ENCODE data around the gene MKI67. TPM values are rescaled to one million over a fixed set of nuclear protein-coding genes. Genes with fewer than 3 reads are reported as not detected.

MKI67 gene
- total and polyA plus RNA-seq, 10 of the 15 experiments (the other 5 are each of a cell fraction or from before 2014, with no cell fraction given): 22.3 to 183 (median 82.9) TPM

DNA sequence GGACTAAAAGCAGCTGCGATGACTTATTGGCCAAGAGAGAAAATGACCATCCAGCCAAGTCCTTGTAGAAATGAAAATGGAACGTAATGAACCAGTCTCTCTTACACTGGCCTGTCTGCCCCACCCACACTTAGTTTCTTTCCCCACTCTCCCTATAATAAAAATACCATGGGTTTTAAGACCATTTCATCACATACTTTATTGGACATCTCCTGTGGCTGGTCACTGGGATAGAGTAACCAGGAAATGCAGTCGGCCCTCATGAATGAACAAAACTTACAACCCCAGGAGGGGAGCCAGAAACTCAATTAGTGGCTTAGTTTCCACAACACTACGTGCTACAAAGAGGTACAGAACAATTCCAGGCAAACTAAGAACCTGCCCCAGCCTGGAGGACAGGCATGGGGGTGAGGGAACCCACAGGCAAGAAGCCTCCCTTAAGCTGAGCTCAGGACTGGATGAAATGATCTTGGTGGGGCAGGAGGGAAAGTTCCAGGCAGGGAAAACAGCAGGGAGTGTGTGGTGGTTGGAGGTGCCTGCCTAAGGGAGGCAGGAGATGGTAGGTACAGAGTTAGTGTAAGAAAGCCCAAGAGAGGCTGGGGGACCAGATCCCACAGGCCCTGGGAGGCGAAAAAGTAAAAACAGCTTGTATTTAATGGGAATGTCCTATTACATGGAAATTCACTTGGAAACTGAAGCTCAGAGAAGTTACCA is 29.6 kb downstream of the MKI67 start:
- POLR2A ChIA-PET: no interaction called here
- Histone ChIP-seq H3K36me3 (ENCODE audit: control insufficient read depth in 2 of 2, insufficient read depth in 2 of 2, low read length in 1 of 2) (peaks cover 19 to 38% of the 10 kb centered on the region in 2 experiments), H3K9me3 (replicated peaks; ENCODE audit: control insufficient read depth, insufficient read depth, low read length) (no peaks in the 10 kb centered on the region), H4K20me1 (ENCODE audit: control insufficient read depth, insufficient read depth) (no peaks in the 10 kb centered on the region), H3K27me3 (replicated peaks in 1 of 2; ENCODE audit: control insufficient read depth in 2 of 2, insufficient read depth in 2 of 2, low read length in 1 of 2) (no peaks in the 10 kb centered on the region), H3K79me2 (ENCODE audit: control insufficient read depth, insufficient read depth, low read length) (no peaks in the 10 kb centered on the region), H3K9ac (ENCODE audit: control insufficient read depth, insufficient read depth, low read length) (no peak overlapping the region), H3K4me3 (no peak overlapping the region), H3K4me2 (ENCODE audit: control insufficient read depth, insufficient read depth) (no peak overlapping the region), H2AFZ (ENCODE audit: control insufficient read depth, low read depth, low read length) (no peak overlapping the region), H3K27ac (ENCODE audit: control insufficient read depth, insufficient read depth) (no peak overlapping the region), H3K4me1 (ENCODE audit: control insufficient read depth, insufficient read depth, low read length) (no peaks in the 10 kb centered on the region)
- CTCF ChIA-PET: interaction anchor here (0.6 kb wide), 1 partner anchor 808 kb away, joined by 3 read pairs; no protein-coding TSS in a partner anchor
- BruUV-seq (replicated peaks): no TSS peak
- ATAC-seq: no peak
- RAD21 ChIA-PET (ENCODE audit: unreplicated experiment): no interaction called here
- no peak for FAIRE-seq
- intact Hi-C loops (cut with micrococcal nuclease; ENCODE audit: unreplicated experiment) (no loop called here), in situ Hi-C loops (cut with MboI) (no loop called here)
- TF ChIP-seq, protein P1, sequence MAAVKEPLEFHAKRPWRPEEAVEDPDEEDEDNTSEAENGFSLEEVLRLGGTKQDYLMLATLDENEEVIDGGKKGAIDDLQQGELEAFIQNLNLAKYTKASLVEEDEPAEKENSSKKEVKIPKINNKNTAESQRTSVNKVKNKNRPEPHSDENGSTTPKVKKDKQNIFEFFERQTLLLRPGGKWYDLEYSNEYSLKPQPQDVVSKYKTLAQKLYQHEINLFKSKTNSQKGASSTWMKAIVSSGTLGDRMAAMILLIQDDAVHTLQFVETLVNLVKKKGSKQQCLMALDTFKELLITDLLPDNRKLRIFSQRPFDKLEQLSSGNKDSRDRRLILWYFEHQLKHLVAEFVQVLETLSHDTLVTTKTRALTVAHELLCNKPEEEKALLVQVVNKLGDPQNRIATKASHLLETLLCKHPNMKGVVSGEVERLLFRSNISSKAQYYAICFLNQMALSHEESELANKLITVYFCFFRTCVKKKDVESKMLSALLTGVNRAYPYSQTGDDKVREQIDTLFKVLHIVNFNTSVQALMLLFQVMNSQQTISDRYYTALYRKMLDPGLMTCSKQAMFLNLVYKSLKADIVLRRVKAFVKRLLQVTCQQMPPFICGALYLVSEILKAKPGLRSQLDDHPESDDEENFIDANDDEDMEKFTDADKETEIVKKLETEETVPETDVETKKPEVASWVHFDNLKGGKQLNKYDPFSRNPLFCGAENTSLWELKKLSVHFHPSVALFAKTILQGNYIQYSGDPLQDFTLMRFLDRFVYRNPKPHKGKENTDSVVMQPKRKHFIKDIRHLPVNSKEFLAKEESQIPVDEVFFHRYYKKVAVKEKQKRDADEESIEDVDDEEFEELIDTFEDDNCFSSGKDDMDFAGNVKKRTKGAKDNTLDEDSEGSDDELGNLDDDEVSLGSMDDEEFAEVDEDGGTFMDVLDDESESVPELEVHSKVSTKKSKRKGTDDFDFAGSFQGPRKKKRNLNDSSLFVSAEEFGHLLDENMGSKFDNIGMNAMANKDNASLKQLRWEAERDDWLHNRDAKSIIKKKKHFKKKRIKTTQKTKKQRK (IDR thresholded peaks at IDR 0.05; ENCODE audit: low read depth, low read length): no peak
- TF ChIP-seq PAX5 (IDR thresholded peaks at IDR 0.05; ENCODE audit: borderline replicate concordance, low read depth, low read length) (no peak), NFIC (IDR thresholded peaks at IDR 0.05; ENCODE audit: low read depth, low read length) (no peak), HDGF (IDR thresholded peaks at IDR 0.05) (no peak), ZZZ3 (IDR thresholded peaks at IDR 0.05; ENCODE audit: control insufficient read depth, insufficient read length, low read depth) (no peak), LARP7 (IDR thresholded peaks at IDR 0.05) (no peak), POU2F2 (IDR thresholded peaks at IDR 0.05; ENCODE audit: borderline replicate concordance, low read depth, low read length) (no peak), GABPA (IDR thresholded peaks at IDR 0.05; ENCODE audit: low read depth) (no peak), SREBF1 (IDR thresholded peaks at IDR 0.05; ENCODE audit: low read length) (no peak), FOS (IDR thresholded peaks at IDR 0.05; ENCODE audit: borderline replicate concordance, extremely low read depth, insufficient read length) (no peak), POLR2AphosphoS2 (IDR thresholded peaks at IDR 0.05; ENCODE audit: low read depth, low read length) (no peak), ZNF207 (IDR thresholded peaks at IDR 0.05; ENCODE audit: borderline replicate concordance) (no peak), ZNF24 (IDR thresholded peaks at IDR 0.05) (no peak), STAT3 (IDR thresholded peaks at IDR 0.05; ENCODE audit: low read depth, low read length) (no peak), RCOR1 (conservative IDR thresholded peaks at IDR 0.05; ENCODE audit: low read depth, low read length) (no peak)
- DNase-seq (ENCODE audit: low read depth, low spot score): no peak
- 94% methylated on average over 5 of the region's 5 CpGs for WGBS (ENCODE audit: insufficient coverage, insufficient replicate concordance, low lambda C conversion rate, missing lambda C conversion rate)
- SMC1A ChIA-PET (ENCODE audit: uncharacterized antibody, unreplicated experiment): interaction anchor here (1.6 kb wide), 1 partner anchor 20 kb away, joined by 7 read pairs; no protein-coding TSS in a partner anchor
